Right cardiac atrium (tissue), 5 donors: ENCODE data around the gene DIS3L2. TPM values are rescaled to one million over a fixed set of nuclear protein-coding genes. Genes with fewer than 3 reads are reported as not detected.
"Not testable (repeated sequence)": the region's sequence is repeated elsewhere in the genome, so short reads cannot be mapped to it uniquely, and the experiment has no call there.

ENCODE experiments used
- ATAC-seq, 2 donors: fragments of 200-7000 bp; cut with Tn5 transposase; one replicate each; pipeline versions ENCODE4 v1.8.0 to v1.9.1; 2020; ENCODE audit warnings: moderate library complexity in 2 of 2, mild to moderate bottlenecking in 1 of 2
- DNase-seq, 3 donors: peaks; one replicate each; pipeline ENCODE4 v3.0.0-alpha.2; 2020
- H3K27ac ChIP-seq: one replicate; pipeline ENCODE4 v1.5.1; 2013; ENCODE audit warnings: mild to moderate bottlenecking, low read length, control low read depth, moderate library complexity
- H3K27me3 ChIP-seq: one replicate; pipeline ENCODE4 v1.6.1; 2013; ENCODE audit not compliant: control insufficient read depth, insufficient read depth
- H3K4me1 ChIP-seq: one replicate; pipeline ENCODE4 v1.6.1; 2013; ENCODE audit warnings: low read length; ENCODE audit not compliant: control insufficient read depth, insufficient read depth
- H3K4me3 ChIP-seq: one replicate; pipeline ENCODE4 v1.5.1; 2013; ENCODE audit warnings: low read length, control low read depth
- H3K9me3 ChIP-seq: one replicate; pipeline ENCODE4 v1.6.1; 2013; ENCODE audit warnings: low read length; ENCODE audit not compliant: control insufficient read depth
- WGBS: extraction: QIAGEN DNeasy Blood & Tissue Kit; methylation state at CpG from one replicate; pipeline ENCODE4 v1.1.7; 2013; 5-methylcytosine and 5-hydroxymethylcytosine counted together
- intact Hi-C, 4 donors: fragments of 100-400 bp; cut with DNase I; formaldehyde crosslinking; loops; one replicate each; pipeline versions ENCODE4 v1.11.0 to v1.14.0; 2022 to 2023
- polyA plus RNA-seq: library from polyadenylated mRNA; stranded (reverse); fragments of 200-250 nt; gene quantifications from one replicate; pipeline ENCODE4 v1.2.3, GENCODE V29; 2013
- total RNA-seq, 4 donors: library from RNA; stranded (reverse); fragmentation: NEBNext Ultra II Directional; extraction: Animal tissue kit (Norgen Biotek cat#: 25700); gene quantifications; one replicate each; pipeline ENCODE4 v1.2.1, GENCODE V29; 2021
- donor health status: healthy with polysubstance abuse.
- donor health status: DM: no; HTN: yes; CAD: no.
- donor health status: DM: no; HTN: no; CAD: no.
- donor health status: DM: no; HTN: yes; CAD: no; lungs with severe emphysema.
- donor health status: DM: yes; HTN: yes; CAD: no.

Gene DIS3L2
- total and polyA plus RNA-seq, 5 donors = 11.0 to 25.4 (median 20.5) TPM

DNA sequence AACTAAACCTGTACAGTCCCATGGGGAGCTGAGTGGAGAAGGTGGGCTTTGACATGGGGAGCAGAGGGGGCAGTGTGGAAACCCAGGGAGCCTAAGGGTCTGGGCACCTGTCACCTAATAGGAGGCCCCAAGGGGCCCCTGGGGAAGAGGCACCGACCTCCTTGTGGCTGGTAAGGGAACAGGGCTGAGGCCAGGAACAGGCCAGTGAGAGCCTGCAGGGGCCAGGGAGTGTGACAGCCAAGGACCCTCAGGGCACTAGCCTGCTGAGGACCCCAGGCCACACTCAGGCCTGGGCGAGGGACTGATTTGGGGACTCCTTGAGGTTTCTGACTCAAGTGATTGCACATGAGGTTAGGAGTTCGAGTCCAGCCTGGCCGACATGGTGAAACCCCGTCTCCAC lies 392.6 kb downstream of the DIS3L2 start:
- Histone ChIP-seq H3K4me1 (no peaks in the 10 kb centered on the region), H3K27me3 (no peaks in the 10 kb centered on the region), H3K27ac (no peak overlapping the region), H3K9me3 (no peaks in the 10 kb centered on the region), H3K4me3 (no peak overlapping the region)
- intact Hi-C loops = no loop called here
- 84% methylated on average over 5 of the region's 5 CpGs for WGBS
- DNase-seq = no peak
- no peak for ATAC-seq

DNA sequence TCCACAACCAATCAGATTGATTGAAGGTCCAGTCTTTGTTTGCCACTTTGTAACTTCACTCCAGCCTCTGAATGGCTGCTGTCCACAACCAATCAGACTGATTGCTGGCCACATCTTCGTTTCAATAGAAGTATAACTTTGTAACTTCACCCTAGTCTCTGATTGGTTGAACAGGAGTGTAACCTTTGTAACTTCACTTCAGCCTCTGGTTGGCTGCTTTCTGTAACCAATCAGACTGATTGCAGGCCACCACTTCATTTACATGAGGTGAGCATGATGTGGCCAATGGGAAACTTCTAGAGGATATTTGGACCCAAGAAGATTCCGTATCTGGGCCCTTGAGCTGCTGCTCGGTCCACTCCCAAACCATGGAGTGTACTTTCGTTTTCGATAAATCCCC lies 400.1 kb downstream of the DIS3L2 start:
- Histone ChIP-seq H3K4me3 (no peak overlapping the region), H3K27me3 (no peaks in the 10 kb centered on the region), H3K27ac (no peak overlapping the region), H3K9me3 (no peaks in the 10 kb centered on the region), H3K4me1 (no peaks in the 10 kb centered on the region)
- DNase-seq = no peak
- WGBS = 86% methylated on average over 5 of the region's 5 CpGs
- ATAC-seq = no peak
- intact Hi-C loops = no loop called here

DNA sequence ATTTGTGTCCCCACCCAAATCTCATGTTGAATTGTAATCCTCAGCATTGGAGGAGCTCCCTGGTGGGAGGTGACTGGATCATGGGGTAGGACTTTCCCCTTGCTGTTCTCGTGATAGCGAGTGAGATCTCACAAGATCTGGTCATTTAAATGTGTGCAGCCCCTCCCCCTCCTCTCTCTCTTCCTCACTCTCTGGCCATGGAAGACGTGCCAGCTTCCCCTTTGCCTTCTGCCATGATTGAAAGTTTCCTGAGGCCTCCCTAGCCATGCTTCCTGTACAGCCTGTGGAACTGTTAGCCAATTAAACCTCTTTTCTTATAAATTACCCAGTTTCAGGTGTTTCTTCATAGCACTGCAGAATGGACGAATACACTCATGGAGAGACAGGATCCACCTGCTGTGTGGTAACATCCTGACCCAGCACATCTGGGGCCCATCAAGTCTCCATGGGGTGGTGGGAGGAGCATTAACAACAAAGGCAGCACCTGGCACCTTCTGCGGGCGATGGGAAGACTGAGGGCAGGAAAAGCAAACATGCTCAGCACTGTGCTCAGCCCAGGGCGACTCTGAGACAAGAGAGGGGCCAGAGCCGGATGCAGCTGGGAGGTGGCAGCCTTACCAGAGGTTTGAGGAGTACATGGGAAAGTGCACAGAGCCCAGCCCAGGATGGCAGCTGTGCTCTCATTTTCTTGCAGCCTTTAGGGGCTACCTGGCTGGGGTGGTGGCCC lies 400.8 kb downstream of the DIS3L2 start:
- Histone ChIP-seq H3K9me3 (no peaks in the 10 kb centered on the region), H3K27me3 (no peaks in the 10 kb centered on the region), H3K4me1 (no peaks in the 10 kb centered on the region), H3K4me3 (no peak overlapping the region), H3K27ac (no peak overlapping the region)
- intact Hi-C loops = no loop called here
- ATAC-seq = no peak
- no peak for DNase-seq
- WGBS = 77% methylated on average over 8 of the region's 8 CpGs

DNA sequence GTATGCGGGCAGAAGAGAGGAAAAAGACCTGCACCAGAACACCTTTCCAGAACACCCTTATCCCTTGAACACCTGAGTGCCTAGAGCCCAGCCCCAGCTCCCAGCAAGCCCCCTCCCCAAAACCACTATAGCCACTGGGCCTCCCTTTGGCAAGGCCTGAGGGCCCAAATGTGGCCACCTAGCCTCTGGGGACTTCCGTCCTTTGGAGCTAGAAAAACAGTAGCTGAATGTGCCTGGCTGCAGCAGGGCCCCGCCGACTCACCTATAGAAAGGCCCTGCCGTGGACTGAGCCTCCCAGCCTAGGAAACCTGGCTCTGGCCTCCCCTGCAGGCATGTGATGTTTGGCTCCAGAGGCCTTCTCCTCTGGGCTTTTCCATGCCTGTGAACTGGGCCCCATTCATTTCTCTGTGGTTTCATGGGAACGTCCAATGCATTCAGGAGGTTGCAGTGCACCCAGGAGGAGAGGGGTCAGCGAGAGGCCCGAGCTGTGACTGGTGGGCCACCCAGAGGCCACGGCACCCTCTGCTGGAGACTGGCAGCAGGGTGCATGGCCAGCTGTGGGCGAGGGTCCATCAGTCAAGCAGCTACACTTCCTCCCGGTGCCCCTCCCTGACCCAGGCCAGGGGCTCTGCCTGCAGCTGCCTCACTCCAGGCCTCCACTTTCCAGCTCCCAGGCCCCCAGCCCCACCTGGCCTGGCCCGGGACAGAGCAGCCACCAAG lies 401.7 kb downstream of the DIS3L2 start:
- 76% methylated on average over 12 of the region's 12 CpGs for WGBS
- H3K4me3 ChIP-seq, DNase-seq, intact Hi-C loops, H3K9me3 ChIP-seq, H3K27ac ChIP-seq, H3K4me1 ChIP-seq, H3K27me3 ChIP-seq: not testable (repeated sequence)
- peak in 1 of 2 donors; percentile 38 for ATAC-seq

GRCh38 chr2:232363784-232364615 lies 402.5 kb downstream of the DIS3L2 start:
- Histone ChIP-seq H3K4me3 (no peak overlapping the region), H3K27me3 (no peaks in the 10 kb centered on the region), H3K27ac (no peak overlapping the region), H3K4me1 (no peaks in the 10 kb centered on the region), H3K9me3 (no peaks in the 10 kb centered on the region)
- intact Hi-C loops = no loop called here
- DNase-seq = no peak
- ATAC-seq = no peak
- 70% methylated on average over 14 of the region's 14 CpGs for WGBS

- H3K27me3 ChIP-seq, DNase-seq, H3K4me1 ChIP-seq, intact Hi-C loops, H3K27ac ChIP-seq, H3K9me3 ChIP-seq, H3K4me3 ChIP-seq: not testable (repeated sequence)
- peak in 1 of 2 donors; percentile 13 for ATAC-seq
- WGBS = 77% methylated on average over 18 of the region's 18 CpGs
Measured at GRCh38 chr2:232364806-232365594, 403.5 kb downstream of the DIS3L2 start.

DNA sequence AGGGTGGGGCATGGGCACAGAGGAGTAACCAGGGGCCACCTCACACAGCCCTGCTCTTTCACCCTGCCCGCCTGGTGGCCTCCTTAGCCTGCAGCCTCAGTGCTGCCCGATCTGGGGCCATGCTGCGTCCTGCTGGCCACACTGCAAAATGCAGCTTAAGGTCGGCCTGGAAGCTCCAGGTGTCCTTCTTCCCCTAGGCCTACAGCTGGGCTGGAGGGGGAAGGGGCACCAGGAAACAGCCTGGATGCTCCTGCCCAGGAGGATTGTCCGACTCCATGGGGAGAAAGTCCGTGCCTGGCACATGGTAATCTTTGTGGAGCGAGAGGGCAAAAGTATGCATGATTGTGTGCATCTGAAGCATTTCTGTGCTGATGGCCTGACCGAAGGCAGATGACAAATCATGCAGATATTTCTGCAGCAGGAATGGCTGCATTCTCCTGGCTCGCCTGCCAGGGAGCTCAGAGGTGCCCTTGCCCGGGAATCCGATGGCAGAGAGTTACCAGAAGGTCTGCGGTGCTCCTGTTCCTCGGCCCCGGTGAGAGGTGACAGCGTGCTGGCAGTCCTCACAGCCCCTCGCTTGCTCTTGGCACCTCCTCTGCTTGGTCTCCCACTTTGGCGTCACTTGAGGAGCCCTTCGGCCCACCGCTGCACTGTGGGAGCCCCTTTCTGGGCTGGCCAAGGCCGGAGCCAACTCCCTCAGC lies 404.3 kb downstream of the DIS3L2 start:
- DNase-seq (no peak), ATAC-seq (peak; percentile 48 to 65)
- H3K9me3 ChIP-seq = no peaks in the 10 kb centered on the region
- intact Hi-C loops = no loop called here
- H3K4me1 ChIP-seq = no peaks in the 10 kb centered on the region
- H3K27me3 ChIP-seq = no peaks in the 10 kb centered on the region
- no peak overlapping the region for H3K27ac ChIP-seq
- no peak overlapping the region for H3K4me3 ChIP-seq
- WGBS = 75% methylated on average over 20 of the region's 20 CpGs

- H3K9me3 ChIP-seq, DNase-seq, ATAC-seq, intact Hi-C loops, H3K27me3 ChIP-seq, H3K4me1 ChIP-seq, H3K4me3 ChIP-seq, H3K27ac ChIP-seq: not testable (repeated sequence)
- WGBS = 90% methylated on average over 19 of the region's 23 CpGs
Measured at GRCh38 chr2:232366461-232366860, 404.9 kb downstream of the DIS3L2 start.

DNA sequence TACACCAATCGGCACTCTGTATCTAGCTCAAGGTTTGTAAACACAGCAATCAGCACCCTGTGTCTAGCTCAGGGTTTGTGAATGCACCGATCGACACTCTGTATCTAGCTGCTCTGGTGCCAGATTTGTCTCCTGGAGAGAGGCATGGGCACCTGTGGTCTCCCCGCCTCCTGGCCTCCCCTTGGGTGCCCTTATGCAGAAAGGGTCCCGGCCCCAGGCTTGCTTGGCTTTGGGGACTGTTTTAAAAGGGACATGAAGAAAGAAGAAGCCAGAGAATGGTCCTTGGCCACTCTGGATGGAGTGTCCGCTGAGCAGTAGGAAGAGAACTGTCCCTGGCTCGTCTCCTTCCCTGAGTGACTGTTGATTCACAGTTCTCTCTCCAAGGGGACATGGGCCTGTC lies 405.5 kb downstream of the DIS3L2 start:
- ATAC-seq = no peak
- no peak for DNase-seq
- H3K4me3 ChIP-seq = no peak overlapping the region
- no peaks in the 10 kb centered on the region for H3K9me3 ChIP-seq
- no peak overlapping the region for H3K27ac ChIP-seq
- H3K27me3 ChIP-seq = no peaks in the 10 kb centered on the region
- intact Hi-C loops = no loop called here
- WGBS = 76% methylated on average over 7 of the region's 7 CpGs
- H3K4me1 ChIP-seq = no peaks in the 10 kb centered on the region

DNA sequence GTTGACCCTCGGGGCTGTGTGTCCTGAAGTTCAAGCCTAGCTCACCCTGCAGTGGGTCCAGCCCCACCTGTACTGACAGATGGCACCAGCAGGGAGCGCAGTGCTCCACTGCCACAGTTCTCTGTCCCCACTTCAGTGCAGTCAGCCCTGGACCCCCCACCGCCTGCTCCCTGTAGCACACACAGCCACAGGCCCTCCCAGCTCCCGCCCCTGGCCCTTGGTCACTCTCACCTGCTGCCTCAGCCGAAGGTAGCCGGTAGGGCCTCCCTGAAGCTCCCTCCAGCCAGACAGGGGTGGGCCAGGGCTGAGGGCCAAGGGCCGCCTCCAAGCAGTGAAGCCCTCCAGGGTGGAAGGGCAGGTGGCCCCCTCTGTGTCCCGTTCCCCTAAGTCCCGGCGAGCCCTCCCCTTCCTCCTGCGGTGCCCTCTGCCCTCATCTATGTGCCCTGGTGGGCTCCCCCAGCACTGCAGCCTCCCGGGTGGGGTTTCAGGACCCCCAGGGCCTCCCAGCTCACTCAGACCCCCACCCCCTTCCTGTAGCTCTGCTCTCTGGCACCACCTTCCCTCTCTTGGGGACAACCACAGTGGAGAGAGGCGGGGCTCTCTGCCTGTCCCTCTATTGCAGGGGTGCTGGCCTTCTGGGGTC lies 406.2 kb downstream of the DIS3L2 start:
- ATAC-seq = no peak
- Histone ChIP-seq H3K9me3 (no peaks in the 10 kb centered on the region), H3K4me1 (no peaks in the 10 kb centered on the region), H3K27ac (no peak overlapping the region), H3K27me3 (no peaks in the 10 kb centered on the region), H3K4me3 (no peak overlapping the region)
- intact Hi-C loops = no loop called here
- DNase-seq = no peak
- 68% methylated on average over 12 of the region's 13 CpGs for WGBS
